ENCODE measurements around the gene CFAP161.
A peak's percentile ranks its signal among the peaks of the same experiment; 100 is the strongest.

CFAP161 gene

GRCh38 chr15:81133782-81134461, at the start of gene CFAP161:
Gene CFAP161 (plus strand): TSS chr15:81134270. CDS start chr15:81134330, 60 bp downstream.
- DNase-seq (ENCODE audit: low read depth in 2 of 2): peak in 1 of 2 experiments; percentile 37

- DNase-seq (ENCODE audit: low read depth in 2 of 2): no peak
These were observed 49.4 kb upstream of the CFAP161 start for GRCh38 chr15:81084716-81085115.

- no peak for DNase-seq (ENCODE audit: low read depth in 2 of 2)
These were observed 48.9 kb upstream of the CFAP161 start for GRCh38 chr15:81085213-81085612.

- no peak for DNase-seq (ENCODE audit: low read depth in 2 of 2)
These were observed 48.2 kb upstream of the CFAP161 start for GRCh38 chr15:81085898-81086297.

- DNase-seq (ENCODE audit: low read depth in 2 of 2): no peak
These were observed 47.0 kb upstream of the CFAP161 start for GRCh38 chr15:81087066-81087465.

GRCh38 chr15:81087694-81088093, 46.4 kb upstream of the CFAP161 start:
- DNase-seq (ENCODE audit: low read depth in 2 of 2): no peak

- no peak for DNase-seq (ENCODE audit: low read depth in 2 of 2)
These were observed 45.5 kb upstream of the CFAP161 start for GRCh38 chr15:81088470-81089013.

GRCh38 chr15:81091889-81092558, 42.0 kb upstream of the CFAP161 start:
- DNase-seq (ENCODE audit: low read depth in 2 of 2): peak; percentile 92 to 94

- no peak for DNase-seq (ENCODE audit: low read depth in 2 of 2)
These were observed 41.5 kb upstream of the CFAP161 start for GRCh38 chr15:81092559-81092902.

- DNase-seq (ENCODE audit: low read depth in 2 of 2): no peak
These were observed 40.1 kb upstream of the CFAP161 start for GRCh38 chr15:81093961-81094360.

- no peak for DNase-seq (ENCODE audit: low read depth in 2 of 2)
These were observed 38.2 kb upstream of the CFAP161 start for GRCh38 chr15:81095690-81096365.

- DNase-seq (ENCODE audit: low read depth in 2 of 2): no peak
These were observed 37.7 kb upstream of the CFAP161 start for GRCh38 chr15:81096398-81096797.

GRCh38 chr15:81097116-81097889, 36.8 kb upstream of the CFAP161 start:
- no peak for DNase-seq (ENCODE audit: low read depth in 2 of 2)

- DNase-seq (ENCODE audit: low read depth in 2 of 2): no peak
These were observed 36.2 kb upstream of the CFAP161 start for GRCh38 chr15:81097890-81098280.

- no peak for DNase-seq (ENCODE audit: low read depth in 2 of 2)
These were observed 35.7 kb upstream of the CFAP161 start for GRCh38 chr15:81098349-81098748.

GRCh38 chr15:81098861-81099651, 35.0 kb upstream of the CFAP161 start:
- DNase-seq (ENCODE audit: low read depth in 2 of 2): no peak

- no peak for DNase-seq (ENCODE audit: low read depth in 2 of 2)
These were observed 31.9 kb upstream of the CFAP161 start for GRCh38 chr15:81101894-81102815.

- no peak for DNase-seq (ENCODE audit: low read depth in 2 of 2)
These were observed 30.2 kb upstream of the CFAP161 start for GRCh38 chr15:81103857-81104256.

GRCh38 chr15:81105545-81105944, 28.5 kb upstream of the CFAP161 start:
- no peak for DNase-seq (ENCODE audit: low read depth in 2 of 2)

- peak; percentile 60 to 61 for DNase-seq (ENCODE audit: low read depth in 2 of 2)
These were observed 27.5 kb upstream of the CFAP161 start for GRCh38 chr15:81106560-81106959.
